HG03442 (cell line): ENCODE results near the gene TMEM231.

Experiments
- ATAC-seq: cut with Tn5 transposase; IDR thresholded peaks from one replicate; pipeline ENCODE4 v1.9.1; 2021; ENCODE audit warnings: mild to moderate bottlenecking, moderate library complexity; ENCODE audit not compliant: unreplicated experiment

TMEM231 gene

GRCh38 chr16:75494661-75495075, 61.4 kb downstream of the TMEM231 start:
- ATAC-seq, result no peak

DNA sequence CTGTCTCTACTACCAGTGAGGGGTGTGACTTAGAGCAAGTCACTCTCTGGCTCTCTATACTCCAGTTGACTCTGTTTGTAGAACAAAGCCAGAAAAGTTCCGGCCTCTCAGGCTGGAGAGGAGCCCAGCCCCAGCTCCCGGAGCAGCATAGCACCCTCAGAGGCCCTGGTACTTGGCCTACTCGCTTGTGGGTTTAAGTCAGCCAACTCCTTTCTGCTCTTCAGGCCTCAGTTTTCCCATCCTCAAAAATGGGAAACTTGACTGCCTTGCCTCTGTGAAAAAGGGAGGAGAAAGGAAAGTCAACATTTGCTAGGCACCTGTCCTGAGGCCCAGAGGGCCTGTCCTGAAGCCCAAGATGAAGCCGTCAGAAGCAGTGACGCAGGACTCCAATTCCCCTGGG, 61.9 kb downstream of the TMEM231 start:
- ATAC-seq, result no peak

- ATAC-seq, result no peak
Measured at GRCh38 chr16:75491876-75492275, 64.2 kb downstream of the TMEM231 start.

DNA sequence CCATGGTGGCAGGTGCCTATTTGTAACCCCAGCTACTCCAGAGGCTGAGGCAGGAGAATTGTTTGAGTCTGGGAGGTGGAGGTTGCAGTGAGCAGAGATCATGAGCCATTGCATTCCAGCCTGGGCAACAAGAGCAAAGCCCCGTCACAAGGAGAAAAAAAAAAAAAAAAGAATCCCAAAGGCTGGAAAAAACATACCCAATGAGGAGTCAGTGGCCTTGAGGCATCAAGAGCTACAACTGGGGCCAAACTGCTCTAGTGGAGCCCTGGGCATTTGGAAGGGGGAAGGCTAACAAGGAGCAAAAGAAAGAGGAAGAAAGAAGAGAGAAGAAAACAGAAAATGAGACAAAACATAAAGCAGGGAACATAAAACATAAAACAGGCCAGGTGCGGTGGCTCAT, 67.7 kb downstream of the TMEM231 start:
- no peak for ATAC-seq
